ENCODE measurements around the gene INPP5A.

GRCh38 chr10:132783165-132783939 lies 245.8 kb downstream of the INPP5A start:
- no peak for TF ChIP-seq BRCA1 (CRISPR knock-in tag; IDR thresholded peaks at IDR 0.05)
- no peak for TF ChIP-seq POLR2AphosphoS5 (IDR thresholded peaks at IDR 0.05; ENCODE audit: low read depth, low read length)
- no peak for TF ChIP-seq HNRNPL (IDR thresholded peaks at IDR 0.05; ENCODE audit: low read depth, low read length)
- TF ChIP-seq ZBTB44 (CRISPR knock-in tag; IDR thresholded peaks at IDR 0.05), result no peak
- no peak for TF ChIP-seq ZNF800 (CRISPR knock-in tag; IDR thresholded peaks at IDR 0.05)
- TF ChIP-seq ZBTB8A (CRISPR knock-in tag; IDR thresholded peaks at IDR 0.05; ENCODE audit: borderline replicate concordance, low read depth), result no peak
- TF ChIP-seq USF2 (IDR thresholded peaks at IDR 0.05; ENCODE audit: low read depth, low read length), result no peak
- TF ChIP-seq USF2 (CRISPR knock-in tag; IDR thresholded peaks at IDR 0.05; ENCODE audit: borderline replicate concordance), result no peak
- no peak for TF ChIP-seq ZNF550 (CRISPR knock-in tag; IDR thresholded peaks at IDR 0.05; ENCODE audit: borderline replicate concordance)
- TF ChIP-seq BRD4 (CRISPR knock-in tag; IDR thresholded peaks at IDR 0.05), result no peak
- no peak for TF ChIP-seq MAX (IDR thresholded peaks at IDR 0.05)

Data from HepG2 (cell line).